ENCODE data around the gene EN2. TPM values are rescaled to one million over a fixed set of nuclear protein-coding genes. Genes with fewer than 3 reads are reported as not detected.

The EN2 gene
- total and polyA plus RNA-seq, 2 of the 4 experiments (the other 2 are of a cell fraction): not detected

DNA sequence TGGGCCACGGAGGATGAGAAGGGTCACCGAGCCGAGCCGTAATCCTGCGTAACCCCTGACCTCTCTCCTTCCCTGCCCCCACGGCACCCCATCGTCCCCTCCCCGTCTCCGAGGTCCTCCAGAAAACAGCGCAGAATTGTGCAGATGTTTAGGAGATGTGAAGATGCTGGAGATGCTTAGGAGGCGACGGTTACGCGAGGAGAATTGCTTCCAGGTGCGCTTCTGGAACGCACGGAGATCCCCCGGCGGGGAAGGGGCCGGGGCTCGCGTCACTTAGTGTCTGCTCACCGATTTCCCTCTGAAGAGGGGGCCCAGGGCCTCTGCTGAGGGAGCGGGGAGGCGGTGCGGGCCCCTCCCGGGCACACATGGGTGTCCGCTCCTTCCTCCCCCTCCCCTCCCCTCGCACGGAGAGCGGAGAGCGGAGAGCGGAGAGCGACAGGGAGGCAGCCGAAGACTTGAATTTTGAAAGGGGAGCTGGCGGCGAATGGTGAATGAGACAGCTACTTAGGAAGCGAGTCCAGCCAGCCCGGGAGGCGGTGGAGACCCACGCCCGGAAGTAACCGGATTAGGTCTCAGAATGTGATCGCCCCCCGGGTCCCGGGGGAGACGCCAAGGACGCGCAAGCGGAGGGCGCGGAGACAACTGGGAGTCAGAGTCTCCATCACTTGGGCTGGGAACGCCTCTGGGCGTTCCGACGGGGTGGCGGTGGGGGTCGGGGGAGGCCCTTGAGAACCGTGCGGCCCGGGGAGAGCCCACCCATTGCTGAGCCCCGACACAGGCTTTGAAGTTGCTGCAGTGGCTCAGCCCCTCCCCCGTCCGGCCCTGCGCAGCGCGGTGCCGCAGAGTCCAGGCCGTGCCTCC lies 8.7 kb upstream of the EN2 start:
- DNase-seq (no peak), ATAC-seq (ENCODE audit: low read depth) (no peak)
- no TSS peak for BruUV-seq (replicated peaks)
- in situ Hi-C loops (cut with MboI; ENCODE audit: low sequenced_read_pairs): no loop called here
- Histone ChIP-seq H4K5ac (ENCODE audit: low read depth, low read length) (no peak overlapping the region), H3K36me3 (ENCODE audit: control insufficient read depth, insufficient read depth, low read length) (no peaks in the 10 kb centered on the region), H3K23ac (ENCODE audit: low read depth, low read length) (no peak overlapping the region), H3K9me1 (ENCODE audit: insufficient read depth, low read length) (no peaks in the 10 kb centered on the region), H3K14ac (replicated peaks; ENCODE audit: low read depth, low read length) (no peak overlapping the region), H3K4me3 (ENCODE audit: insufficient read depth, low read depth, low read length) (no peak overlapping the region), H3K56ac (ENCODE audit: extremely low read depth, insufficient read depth, low read length) (no peak overlapping the region), H4K8ac (ENCODE audit: low read depth in 2 of 2, low read length in 2 of 2) (no peak overlapping the region), H3K4ac (ENCODE audit: low read depth, low read length) (no peak overlapping the region), H3K27me3 (ENCODE audit: control insufficient read depth, insufficient read depth, low read length) (peaks cover 64% of the 10 kb centered on the region), H3K4me2 (ENCODE audit: low read depth, low read length) (no peak overlapping the region), H4K91ac (ENCODE audit: insufficient read depth, low read depth, low read length) (no peak overlapping the region), H2BK15ac (ENCODE audit: low read depth, low read length) (no peak overlapping the region), H3K79me1 (ENCODE audit: low read depth in 1 of 2, low read length in 2 of 2) (no peaks in the 10 kb centered on the region), H3K9ac (ENCODE audit: low read depth, low read length) (no peak overlapping the region), H4K20me1 (ENCODE audit: insufficient read depth, low read length) (no peaks in the 10 kb centered on the region), H3K9me3 (ENCODE audit: control insufficient read depth, insufficient read depth, low read length) (no peaks in the 10 kb centered on the region), H2AK5ac (ENCODE audit: low read depth, low read length) (no peak overlapping the region), H2AFZ (replicated peaks; ENCODE audit: low read length, poor library complexity) (no peak overlapping the region), H3K18ac (ENCODE audit: low read depth, low read length) (no peak overlapping the region), H3K4me1 (ENCODE audit: control insufficient read depth, insufficient read depth, low read length) (no peaks in the 10 kb centered on the region), H2BK5ac (ENCODE audit: low read depth, low read length, poor library complexity, severe bottlenecking) (no peak overlapping the region), H3K27ac (ENCODE audit: insufficient read depth, low read length) (no peak overlapping the region), H2AK9ac (replicated peaks; ENCODE audit: low read depth, low read length, poor library complexity) (no peak overlapping the region), H2BK120ac (ENCODE audit: low read depth, low read length) (no peak overlapping the region), H2BK20ac (ENCODE audit: low read depth, low read length) (no peak overlapping the region)
- POLR2A ChIA-PET (ENCODE audit: unreplicated experiment): no interaction called here
- intact Hi-C loops (cut with micrococcal nuclease): no loop called here
- 0% methylated on average over 15 of the region's 69 CpGs; no CpG with 5 or more reads in 1 of the 2 experiments for WGBS, 2 experiments (ENCODE audit: extremely low coverage in 2 of 2, insufficient read length in 1 of 2)
- CTCF ChIA-PET: interaction anchor here (0.6 kb wide), 1 partner anchor 44 kb away, joined by 5 read pairs; no protein-coding TSS in a partner anchor
- dilution Hi-C loops (cut with HindIII; ENCODE audit: low sequenced_read_pairs, unreplicated experiment): no loop called here
- no peak for TF ChIP-seq ELK1 (IDR thresholded peaks at IDR 0.05; ENCODE audit: borderline replicate concordance, low read depth, low read length)
- TF ChIP-seq SMC3 (IDR thresholded peaks at IDR 0.05; ENCODE audit: low read depth, low read length): no peak
- no peak for TF ChIP-seq MAFK (IDR thresholded peaks at IDR 0.05; ENCODE audit: low read depth, low read length)
- no peak for TF ChIP-seq RCOR1 (IDR thresholded peaks at IDR 0.05; ENCODE audit: insufficient replicate concordance, low read length)
- TF ChIP-seq FOS (IDR thresholded peaks at IDR 0.05; ENCODE audit: low read depth, low read length): no peak
- no peak for TF ChIP-seq MXI1 (IDR thresholded peaks at IDR 0.05; ENCODE audit: borderline replicate concordance, low read depth, low read length)
- no peak for TF ChIP-seq MAZ (IDR thresholded peaks at IDR 0.05; ENCODE audit: borderline replicate concordance, low read depth, low read length)
- no peak for TF ChIP-seq CTCF (conservative IDR thresholded peaks at IDR 0.05; ENCODE audit: low read depth, low read length)
- no peak for TF ChIP-seq BHLHE40 (IDR thresholded peaks at IDR 0.05; ENCODE audit: low read depth, low read length)
- no peak for TF ChIP-seq RAD21 (IDR thresholded peaks at IDR 0.05; ENCODE audit: low read length)
- TF ChIP-seq POLR2A (IDR thresholded peaks at IDR 0.05; ENCODE audit: low read depth, low read length): no peak
- no peak for TF ChIP-seq CHD1 (IDR thresholded peaks at IDR 0.05; ENCODE audit: low read depth, low read length)
- TF ChIP-seq, protein P1, sequence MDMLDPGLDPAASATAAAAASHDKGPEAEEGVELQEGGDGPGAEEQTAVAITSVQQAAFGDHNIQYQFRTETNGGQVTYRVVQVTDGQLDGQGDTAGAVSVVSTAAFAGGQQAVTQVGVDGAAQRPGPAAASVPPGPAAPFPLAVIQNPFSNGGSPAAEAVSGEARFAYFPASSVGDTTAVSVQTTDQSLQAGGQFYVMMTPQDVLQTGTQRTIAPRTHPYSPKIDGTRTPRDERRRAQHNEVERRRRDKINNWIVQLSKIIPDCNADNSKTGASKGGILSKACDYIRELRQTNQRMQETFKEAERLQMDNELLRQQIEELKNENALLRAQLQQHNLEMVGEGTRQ (IDR thresholded peaks at IDR 0.05; ENCODE audit: low read depth, low read length): no peak
- TF ChIP-seq RFX5 (IDR thresholded peaks at IDR 0.05; ENCODE audit: low read depth, low read length): no peak
- TF ChIP-seq CEBPB (IDR thresholded peaks at IDR 0.05; ENCODE audit: low read depth, low read length): no peak
